HG03342 (cell line): ENCODE results near the gene AARS1.
"Not testable (repeated sequence)": the region's sequence is repeated elsewhere in the genome, so short reads cannot be mapped to it uniquely, and the experiment has no call there.

Source experiments
- ATAC-seq: cut with Tn5 transposase; IDR thresholded peaks from one replicate; pipeline ENCODE4 v1.9.1; 2021; ENCODE audit warnings: mild to moderate bottlenecking, moderate library complexity; ENCODE audit not compliant: unreplicated experiment

The AARS1 gene

DNA sequence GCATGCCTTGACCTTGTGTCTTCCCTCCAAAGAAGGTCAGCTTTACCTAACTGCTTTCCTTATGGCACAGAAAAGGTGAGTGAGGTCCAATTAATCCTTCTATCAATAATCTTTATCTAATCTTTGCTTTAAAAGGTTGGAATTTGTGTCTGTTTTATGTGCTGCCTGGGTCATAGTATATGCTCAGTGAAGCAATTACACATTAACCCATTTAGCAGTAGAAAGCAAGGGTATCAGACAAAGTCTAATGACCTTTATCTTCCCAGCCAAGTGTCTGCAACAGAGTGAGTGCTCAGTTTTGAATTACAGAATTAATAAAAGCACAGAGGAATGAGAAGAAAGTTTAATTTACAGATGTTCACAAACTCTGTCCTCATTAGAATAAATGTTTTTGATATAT, 63.3 kb downstream of the AARS1 start:
- not testable (repeated sequence) for ATAC-seq

DNA sequence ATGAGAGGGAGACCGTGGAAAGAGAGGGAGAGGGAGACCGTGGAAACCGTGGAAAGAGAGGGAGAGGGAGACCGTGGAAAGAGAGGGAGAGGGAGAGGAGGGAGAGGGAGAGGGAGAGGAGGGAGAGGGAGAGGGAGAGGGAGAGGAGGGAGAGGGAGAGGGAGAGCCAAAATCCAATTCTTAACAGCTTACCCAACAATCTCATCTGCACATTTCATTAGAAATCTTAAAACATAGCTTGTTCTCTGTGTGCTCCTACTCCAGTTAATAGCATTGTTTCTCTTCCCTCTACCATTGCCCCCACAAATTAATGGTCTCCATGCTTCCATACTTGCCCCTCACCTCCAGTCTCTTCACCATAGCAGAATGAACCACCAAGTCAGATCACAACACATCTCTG, 63.9 kb downstream of the AARS1 start:
- ATAC-seq = not testable (repeated sequence)

DNA sequence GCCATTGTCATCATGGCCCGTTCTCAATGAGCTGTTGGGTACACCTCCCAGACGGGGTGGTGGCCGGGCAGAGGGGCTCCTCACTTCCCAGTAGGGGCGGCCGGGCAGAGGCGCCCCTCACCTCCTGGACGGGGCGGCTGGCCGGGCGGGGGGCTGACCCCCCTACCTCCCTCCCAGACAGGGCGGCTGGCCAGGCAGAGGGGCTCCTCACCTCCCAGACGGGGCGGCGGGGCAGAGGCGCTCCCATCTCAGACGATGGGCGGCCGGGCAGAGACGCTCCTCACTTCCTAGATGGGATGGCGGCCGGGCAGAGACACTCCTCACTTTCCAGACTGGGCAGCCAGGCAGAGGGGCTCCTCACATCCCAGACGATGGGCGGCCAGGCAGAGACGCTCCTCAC, 64.7 kb downstream of the AARS1 start:
- ATAC-seq = not testable (repeated sequence)

DNA sequence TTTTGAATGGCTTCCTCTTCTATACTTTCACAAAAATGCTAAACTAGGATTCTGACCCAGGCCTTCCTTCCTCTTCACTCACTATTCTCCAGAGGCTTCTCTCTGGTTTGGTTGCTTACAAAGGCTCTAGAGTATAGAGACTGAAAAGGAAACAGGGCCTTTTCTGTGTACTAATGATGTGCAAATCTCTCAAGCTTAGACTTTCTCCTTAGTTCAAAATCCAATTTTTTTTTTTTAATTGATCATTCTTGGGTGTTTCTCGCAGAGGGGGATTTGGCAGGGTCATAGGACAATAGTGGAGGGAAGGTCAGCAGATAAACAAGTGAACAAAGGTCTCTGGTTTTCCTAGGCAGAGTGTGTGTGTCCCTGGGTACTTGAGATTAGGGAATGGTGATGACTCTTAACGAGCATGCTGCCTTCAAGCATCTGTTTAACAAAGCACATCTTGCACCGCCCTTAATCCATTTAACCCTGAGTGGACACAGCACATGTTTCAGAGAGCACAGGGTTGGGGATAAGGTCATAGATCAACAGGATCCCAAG, 65.3 kb downstream of the AARS1 start:
- ATAC-seq = not testable (repeated sequence)

DNA sequence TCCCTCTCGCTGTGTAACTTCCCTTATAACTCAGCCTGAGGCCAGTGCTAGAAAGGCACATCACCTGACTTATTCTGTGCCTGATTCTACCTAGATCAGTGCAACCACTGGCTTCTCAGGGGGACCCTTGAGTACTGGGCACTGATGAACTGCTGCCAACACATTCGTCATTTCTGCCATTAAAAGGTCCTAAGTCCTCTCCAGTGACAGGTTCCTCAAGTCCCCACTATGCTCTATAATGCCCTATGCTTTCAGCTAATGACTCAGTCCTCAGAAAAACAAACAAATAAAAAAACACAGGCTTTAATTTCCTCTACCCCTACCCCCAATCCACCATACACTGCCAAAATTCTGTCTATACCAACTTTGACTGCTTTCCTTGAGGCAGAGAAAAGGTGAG, 66.1 kb downstream of the AARS1 start:
- ATAC-seq = not testable (repeated sequence)

DNA sequence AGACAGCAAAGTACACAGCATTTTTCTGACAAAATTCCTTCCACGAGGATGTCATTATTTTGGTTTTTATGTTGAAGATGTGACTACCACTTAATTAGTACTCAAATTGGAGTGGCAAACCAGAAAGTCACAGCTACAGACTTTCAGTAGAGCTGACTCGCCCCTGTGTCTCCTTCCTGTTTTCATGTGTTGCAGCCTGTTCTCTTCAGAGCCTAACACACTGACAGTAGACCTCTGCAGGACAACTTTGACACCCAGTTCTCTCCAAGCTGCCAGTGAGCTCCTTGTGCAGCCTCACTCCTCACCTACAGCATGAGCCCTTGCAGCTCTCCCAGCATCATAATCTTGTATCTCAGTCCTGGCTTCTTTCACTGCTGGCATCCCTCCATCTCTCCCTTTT, 66.7 kb downstream of the AARS1 start:
- ATAC-seq = not testable (repeated sequence)

DNA sequence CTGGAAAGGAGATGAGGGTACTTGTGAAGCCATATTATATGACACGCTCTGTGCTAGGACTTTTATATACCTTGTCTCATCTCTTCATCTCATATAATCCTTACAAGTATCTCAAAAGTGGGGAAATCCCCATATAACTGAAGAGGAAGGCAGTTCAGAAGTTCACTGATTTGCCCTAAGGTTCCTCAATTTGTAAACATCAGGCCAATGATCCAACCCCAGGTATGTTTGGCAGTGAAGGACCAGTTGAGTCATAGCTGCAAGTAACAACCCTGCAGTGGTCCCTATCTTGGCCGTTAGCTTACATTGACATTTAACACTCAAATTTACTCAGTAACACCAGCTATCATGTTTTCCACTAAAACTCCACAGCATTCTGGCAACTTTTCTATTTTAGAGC, 70.7 kb downstream of the AARS1 start:
- not testable (repeated sequence) for ATAC-seq

DNA sequence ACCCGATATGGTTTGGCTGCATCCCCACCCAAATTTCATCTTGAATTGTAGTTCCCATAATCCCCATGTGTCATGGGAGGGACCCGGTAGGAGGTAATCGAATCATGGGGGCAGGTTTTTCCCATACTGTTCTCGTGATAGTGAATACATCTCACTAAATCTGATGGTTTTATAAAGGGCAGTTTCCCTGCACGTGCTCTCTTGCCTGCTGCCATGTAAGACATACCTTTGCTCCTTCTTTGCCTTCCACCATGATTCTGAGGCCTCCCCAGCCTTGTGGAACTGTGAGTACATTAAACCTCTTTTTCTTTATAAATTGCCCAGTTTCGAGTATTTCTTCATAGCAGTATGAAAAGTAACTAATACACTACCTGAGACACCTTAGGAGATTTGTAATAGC, 82.9 kb downstream of the AARS1 start:
- not testable (repeated sequence) for ATAC-seq

DNA sequence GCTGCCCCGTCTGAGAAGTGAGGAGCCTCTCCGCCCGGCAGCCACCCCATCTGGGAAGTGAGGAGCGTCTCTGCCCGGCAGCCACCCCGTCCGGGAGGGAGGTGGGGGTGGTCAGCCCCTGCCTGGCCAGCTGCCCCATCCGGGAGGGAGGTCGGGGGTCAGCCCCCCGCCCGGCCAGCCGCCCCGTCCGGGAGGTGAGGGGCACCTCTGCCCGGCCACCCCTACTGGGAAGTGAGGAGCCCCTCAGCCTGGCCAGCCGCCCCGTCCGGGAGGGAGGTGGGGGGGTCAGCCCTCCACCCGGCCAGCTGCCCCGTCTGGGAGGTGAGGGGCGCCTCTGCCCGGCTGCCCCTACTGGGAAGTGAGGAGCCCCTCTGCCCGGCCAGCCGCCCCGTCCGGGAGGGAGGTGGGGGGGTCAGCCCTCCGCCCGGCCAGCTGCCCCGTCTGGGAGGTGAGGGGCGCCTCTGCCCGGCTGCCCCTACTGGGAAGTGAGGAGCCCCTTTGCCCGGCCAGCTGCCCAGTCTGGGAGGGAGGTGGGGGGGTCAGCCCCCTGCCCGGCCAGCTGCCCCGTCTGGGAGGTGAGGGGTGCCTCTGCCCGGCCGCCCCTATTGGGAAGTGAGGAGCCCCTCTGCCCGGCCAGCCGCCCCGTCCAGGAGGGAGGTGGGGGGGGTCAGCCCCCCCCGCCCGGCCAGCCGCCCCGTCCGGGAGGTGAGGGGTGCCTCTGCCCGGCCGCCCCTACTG, 84.5 kb downstream of the AARS1 start:
- not testable (repeated sequence) for ATAC-seq

DNA sequence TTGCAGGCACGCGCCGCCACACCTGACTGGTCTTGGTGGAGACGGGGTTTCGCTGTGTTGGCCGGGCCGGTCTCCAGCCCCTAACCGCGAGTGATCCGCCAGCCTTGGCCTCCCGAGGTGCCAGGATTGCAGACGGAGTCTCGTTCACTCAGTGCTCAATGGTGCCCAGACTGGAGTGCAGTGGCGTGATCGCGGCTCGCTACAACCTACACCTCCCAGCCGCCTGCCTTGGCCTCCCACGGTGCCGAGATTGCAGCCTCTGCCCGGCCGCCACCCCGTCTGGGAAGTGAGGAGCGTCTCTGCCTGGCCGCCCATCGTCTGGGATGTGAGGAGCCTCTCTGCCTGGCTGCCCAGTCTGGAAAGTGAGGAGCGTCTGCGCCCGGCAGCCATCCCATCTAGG, 85.3 kb downstream of the AARS1 start:
- ATAC-seq = not testable (repeated sequence)

DNA sequence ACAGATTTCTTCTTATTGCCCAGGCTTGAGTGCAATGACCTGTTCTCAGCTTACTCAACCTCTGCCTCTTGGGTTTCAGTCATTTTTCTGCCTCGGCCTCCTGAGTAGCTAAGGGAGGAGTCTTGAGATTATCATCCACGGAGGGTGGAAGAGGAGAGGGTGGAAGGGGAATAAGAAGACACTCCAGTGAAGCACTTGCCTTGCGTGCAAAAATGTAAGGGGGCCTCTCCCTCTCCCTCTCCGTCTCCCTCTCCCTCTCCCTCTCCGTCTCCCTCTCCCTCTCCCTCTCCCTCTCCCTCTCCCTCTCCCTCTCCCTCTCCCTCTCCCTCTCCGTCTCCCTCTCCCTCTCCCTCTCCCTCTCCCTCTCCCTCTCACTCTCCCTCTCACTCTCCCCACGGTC, 85.8 kb downstream of the AARS1 start:
- ATAC-seq = not testable (repeated sequence)
